GM12891 (cell line): ENCODE data around the gene GFRA1.

Experiments
- POLR2A ChIP-seq: IDR thresholded peaks from 2 replicates; pipeline ENCODE4 v1.6.1; 2011; ENCODE audit warnings: low read depth, low read length, control low read depth
- POLR2AphosphoS5 ChIP-seq: IDR thresholded peaks from 2 replicates; pipeline ENCODE4 v1.6.1; 2011; ENCODE audit warnings: low read depth, low read length, control low read depth
- SPI1 ChIP-seq: IDR thresholded peaks from 2 replicates; pipeline ENCODE4 v1.6.1; 2011; ENCODE audit warnings: low read depth, low read length, control low read depth
- TAF1 ChIP-seq: IDR thresholded peaks from 2 replicates; pipeline ENCODE4 v1.6.1; 2011; ENCODE audit warnings: low read depth, low read length, control low read depth

GRCh38 chr10:116147147-116147905 is 125.7 kb downstream of the GFRA1 start:
- no peak for TF ChIP-seq TAF1
- TF ChIP-seq POLR2AphosphoS5 = no peak
- TF ChIP-seq SPI1 = no peak
- TF ChIP-seq POLR2A = no peak
